Activated CD4-positive, alpha-beta T cell treated with anti-CD3 and anti-CD28 coated beads, Interleukin-2, amount 50 U/mL, for 4 hours (primary cell): ENCODE data around the gene LRMDA.

Source experiments
- DNase-seq, 2 experiments: peaks; one replicate each; pipeline ENCODE4 v3.0.0-alpha.2; 2020

LRMDA gene

DNA sequence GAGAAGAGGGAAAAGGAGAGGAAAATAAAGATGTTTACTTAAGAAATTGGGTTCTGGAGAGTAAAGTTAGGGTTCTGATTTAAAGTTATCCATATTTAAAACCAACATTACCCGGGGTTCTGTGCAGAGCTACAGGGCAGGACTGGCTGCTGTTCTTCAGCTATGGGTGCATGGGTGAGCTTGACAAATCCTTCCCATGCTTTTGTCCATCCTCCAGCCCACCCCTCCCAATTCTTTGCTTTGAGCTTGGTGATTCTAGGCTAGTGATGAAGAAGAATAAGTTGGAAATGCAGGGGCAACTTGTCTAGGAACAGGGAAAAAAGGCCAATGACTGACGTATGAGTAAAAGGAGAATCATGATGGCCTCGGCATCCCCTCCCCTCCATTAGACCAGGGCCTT, 636.0 kb downstream of the LRMDA start:
- no peak for DNase-seq

DNA sequence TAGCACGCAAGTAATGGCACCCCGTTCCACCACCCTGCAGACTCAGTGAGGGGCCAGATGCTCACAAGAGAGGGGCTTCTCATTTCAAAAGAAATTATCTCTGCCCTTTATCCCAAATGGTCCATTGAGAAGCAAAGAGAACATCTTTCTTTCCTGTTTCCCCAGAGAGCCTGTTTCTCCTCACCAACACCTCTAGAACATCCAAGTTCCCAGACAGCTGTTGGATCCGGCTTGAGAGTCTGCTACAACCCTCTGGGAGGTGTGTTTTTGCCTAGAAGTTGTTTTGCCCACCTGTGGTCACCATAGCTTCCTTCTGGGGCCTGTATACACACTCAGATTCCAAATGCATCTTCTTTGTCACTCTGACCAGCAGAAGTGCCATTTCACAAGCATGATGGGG, 637.4 kb downstream of the LRMDA start:
- no peak for DNase-seq

DNA sequence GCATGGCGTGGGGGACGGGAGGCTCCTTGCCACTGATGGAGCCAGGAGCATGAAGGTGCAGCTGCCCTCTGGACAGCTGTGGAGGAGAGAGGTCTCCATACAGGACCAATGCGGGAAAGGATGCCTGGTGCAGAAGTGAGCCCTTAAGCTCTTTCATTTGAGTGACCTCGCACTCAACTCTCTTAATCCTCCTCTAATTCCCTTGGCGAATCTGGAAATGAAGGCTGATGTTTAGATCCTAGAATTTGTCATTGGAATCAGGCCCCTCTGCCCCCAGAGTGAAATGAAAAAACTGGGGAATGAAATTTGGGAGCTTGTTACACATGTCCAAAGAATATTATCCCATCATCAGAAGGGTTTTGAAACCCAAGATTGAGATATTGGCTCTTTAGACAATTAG, 639.5 kb downstream of the LRMDA start:
- no peak for DNase-seq

DNA sequence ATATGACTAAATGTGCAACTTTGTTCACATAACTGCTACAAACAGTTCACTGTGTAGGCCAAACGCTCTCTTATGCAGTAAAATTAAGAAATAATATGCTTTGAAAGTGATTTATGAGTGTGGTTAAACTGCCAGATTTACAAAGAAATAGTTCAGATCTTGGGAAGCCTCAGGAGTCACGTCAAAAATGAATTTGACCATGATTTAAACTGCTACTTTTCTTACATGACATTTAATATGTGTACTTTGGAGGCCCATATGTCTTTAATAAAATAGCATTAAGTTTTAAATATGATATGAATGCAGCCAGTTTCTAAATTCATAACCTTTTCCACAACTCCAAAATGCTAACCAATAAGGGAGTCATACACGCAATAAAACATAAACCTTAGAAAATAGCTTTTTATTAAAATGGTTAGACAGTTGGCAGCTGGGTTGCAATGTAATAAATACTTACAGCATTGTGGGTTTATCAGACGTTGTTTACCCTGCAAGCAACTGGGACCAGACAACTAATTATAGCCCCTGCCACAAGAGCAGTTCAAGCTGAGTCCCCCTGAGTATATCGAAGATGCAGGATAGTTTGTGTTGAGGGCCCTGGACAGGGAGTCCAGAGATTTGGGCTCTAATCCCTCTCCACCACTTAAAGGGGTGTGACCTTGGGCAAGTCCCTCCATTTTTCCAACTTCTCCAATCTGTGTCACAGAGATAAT, 640.4 kb downstream of the LRMDA start:
- no peak for DNase-seq

DNA sequence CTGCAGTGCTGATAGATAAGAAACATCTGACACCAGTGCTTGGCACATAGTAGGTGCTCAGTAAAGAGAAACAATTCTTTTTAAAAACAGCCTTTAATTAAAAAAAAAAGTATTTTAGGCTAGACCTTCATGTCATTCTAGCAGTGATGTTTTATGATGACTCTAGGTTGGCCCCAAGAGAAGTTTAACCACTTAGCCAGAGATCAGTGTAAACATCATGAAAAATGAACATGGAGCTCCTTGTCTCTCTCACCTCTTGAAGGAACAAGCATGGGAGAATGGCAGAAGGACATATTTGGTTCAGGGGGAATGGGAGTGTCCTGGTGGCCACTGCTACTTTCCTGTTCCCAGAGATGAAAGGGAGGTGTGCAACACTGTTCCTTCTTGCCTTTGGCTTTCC, 641.0 kb downstream of the LRMDA start:
- DNase-seq: no peak

DNA sequence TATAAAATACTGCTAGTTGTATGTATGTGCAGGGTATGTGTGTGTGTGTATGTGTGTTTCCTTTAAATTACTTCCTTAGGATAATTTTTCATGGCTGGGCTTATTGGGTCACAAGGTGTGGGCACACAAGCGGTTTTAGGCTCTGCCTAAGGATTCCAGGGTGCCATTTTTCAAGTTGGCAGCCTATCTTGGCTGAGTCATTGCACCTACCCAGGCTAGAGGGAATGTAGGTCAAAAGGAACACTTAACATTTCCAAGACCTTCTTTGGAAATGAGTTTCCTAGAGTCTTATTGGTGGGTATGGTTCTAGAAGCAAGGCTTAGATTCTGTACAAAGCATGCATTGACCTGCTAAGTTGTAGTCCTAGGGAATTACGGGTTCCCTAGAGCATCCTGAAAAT, 642.1 kb downstream of the LRMDA start:
- DNase-seq: no peak

DNA sequence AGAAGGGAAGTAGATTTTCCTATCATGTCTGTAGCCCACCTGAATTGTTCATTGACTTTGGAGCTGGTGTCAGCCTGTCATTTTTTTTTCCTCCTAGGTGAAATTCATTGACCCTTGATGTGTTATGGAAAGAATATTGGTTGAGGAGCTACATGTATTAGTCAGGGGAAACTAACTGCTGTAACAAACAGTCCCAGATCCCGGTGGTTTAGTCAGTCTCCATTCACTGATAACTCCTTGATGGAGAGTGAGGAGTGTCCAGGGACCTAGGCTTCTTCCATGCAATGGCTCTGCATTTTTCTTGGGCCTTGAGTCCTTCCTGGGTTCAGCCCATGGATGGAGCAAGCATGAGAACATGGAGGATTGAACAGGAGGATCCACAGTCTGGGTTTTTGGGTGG, 643.2 kb downstream of the LRMDA start:
- no peak for DNase-seq

DNA sequence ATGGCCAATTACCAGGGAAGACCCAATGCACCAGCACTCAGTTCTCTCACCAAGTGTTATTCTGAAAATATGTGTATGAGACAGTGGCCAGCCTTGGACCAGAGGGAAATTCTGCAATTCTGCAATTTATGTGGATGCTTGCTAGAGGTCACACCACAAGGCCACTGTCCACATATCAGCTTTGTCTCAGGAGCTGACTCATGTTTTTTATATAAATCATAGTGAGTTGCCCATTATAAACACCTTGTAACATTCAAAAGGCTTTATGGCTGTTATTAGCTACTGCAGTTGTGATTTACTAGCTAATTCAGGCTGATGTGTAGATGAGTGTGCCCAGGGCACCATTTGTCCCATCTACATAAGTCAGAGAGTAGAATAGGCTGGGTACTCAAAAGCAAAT, 649.0 kb downstream of the LRMDA start:
- no peak for DNase-seq

DNA sequence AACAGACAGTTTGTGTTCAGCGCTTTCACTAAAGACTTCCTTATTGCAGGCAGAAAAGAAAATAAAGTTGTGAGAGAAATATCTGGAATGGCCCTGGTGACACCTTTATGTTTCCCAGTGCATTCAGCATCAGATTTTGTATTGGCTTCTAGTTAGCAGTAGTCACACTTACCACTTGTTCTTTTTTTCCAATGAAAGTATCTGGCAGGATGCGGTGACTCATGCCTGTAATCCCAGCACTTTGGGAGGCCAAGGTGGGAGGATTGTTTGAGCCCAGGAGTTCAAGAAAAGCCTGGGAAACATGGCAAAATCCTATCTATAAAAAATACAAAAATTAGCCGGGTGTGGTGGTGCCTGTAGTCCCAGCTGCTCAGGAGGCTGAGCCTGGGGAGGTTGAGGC, 649.6 kb downstream of the LRMDA start:
- no peak for DNase-seq

DNA sequence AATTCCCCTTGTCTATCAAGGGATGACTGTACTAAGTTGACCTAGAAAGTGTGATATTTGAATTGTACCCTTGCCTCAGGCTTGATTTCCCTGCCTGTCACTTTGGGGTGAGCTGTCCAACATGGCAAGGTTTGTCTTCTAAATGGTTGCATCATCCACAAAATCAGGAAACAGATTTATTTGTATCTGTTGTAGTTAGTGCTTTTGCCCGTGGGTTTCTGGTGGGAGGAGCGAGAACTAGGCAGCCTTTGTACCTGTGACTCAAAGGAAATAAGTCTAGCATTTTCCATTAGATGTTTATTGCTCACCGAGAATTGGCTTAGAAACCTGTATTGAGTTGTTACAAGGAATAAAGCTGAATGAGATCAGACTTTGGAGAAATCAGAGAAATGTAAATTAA, 650.8 kb downstream of the LRMDA start:
- DNase-seq: no peak

DNA sequence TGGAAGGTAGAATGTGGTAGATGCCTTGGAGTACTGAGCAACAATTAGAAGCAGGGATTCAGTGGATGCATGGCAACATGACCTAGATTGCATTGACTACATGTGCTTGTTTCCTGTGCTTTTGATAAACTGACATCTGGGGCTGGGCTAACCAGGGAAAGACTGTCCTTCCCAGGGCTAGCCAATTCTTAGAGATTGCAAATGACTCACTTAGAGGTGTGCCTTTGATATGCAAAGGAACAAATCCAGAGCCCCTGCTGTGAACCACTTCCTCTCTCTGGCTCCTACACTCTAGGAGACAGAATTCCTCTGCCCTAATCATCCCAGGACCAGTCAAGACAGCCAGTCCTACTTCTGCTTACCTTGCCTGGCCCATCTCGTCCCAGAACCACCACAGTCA, 651.5 kb downstream of the LRMDA start:
- DNase-seq: no peak

DNA sequence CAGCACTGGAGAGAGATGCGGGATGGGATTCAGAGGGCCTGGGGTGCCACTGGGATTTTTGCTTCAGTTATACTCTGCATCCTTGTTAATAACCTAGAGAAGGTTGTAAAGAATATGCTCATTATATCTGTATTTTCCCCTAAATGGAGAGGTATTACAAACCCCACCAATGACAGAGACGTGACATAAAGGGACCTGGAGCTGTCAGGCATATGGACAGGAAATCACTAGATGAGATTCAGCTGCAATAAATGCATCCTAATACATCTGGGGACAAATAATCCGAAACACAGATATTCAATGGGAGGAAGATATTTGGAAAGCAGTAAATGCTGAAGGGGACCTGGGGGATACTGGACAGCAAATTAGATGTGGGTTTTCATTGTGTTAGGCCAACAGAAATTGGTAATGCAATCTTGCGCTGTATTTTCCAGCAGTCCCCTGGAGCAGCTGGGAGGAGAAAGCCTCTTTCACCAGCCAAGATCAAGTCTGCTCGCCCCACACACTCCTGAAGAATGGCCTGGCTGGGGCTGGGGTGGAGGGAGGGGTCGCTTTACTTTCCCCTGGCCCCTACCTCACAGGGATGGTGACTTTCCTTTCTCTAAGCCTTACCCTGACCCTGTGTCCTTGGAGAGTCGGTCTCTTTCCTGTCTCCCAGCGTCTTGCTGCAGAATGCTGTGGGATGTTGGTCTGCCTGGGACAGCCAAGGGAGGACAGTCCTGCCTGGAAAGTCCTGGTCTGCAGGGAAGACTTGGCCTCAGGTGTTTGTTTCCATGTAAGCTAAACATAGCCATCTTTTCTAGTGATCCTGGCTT, 653.8 kb downstream of the LRMDA start:
- no peak for DNase-seq

DNA sequence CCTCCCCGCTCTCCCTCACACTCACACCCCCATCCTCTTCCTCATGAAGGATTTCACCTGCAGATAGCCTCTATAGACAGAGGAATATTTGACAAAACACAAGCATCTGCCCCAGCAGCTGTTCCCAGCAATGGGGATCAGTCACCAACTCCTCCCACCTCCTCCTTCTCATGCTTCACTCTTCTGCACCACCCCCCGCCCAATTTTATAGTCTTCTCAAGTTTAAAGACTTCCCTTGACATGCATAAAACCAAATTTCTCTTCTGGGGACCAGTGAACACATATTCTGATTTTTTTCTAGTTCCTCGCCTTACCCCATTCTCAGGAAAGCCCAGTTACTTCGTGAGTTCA, 654.4 kb downstream of the LRMDA start:
- DNase-seq: no peak

DNA sequence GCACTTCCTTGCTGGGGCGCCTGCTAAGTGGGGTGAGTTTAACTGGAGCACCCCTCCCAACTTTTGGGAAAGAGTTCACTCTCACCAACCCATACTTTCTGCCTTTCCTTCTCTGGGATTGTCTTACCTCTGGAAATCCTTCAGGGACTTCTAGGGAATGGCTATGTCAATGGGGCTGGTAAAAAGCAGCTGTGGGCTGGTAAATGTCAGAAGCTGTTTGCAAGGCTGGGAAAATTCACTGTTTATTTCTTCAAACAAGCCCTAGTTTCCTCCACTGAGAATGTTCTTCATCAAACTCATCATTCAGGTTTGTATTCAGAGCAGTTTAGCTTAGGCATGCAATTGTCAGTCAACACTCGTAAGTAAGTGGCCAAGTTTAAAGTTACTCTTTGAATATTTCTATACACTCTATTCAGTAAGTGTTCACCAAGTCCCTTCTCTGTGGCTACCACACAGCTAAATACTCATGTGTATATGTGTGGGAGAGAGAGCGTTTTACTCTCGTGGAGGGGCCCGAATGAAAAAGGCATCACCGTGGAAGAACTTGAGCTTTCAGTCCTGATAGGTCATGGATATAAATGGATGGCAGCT, 654.8 kb downstream of the LRMDA start:
- DNase-seq: no peak

DNA sequence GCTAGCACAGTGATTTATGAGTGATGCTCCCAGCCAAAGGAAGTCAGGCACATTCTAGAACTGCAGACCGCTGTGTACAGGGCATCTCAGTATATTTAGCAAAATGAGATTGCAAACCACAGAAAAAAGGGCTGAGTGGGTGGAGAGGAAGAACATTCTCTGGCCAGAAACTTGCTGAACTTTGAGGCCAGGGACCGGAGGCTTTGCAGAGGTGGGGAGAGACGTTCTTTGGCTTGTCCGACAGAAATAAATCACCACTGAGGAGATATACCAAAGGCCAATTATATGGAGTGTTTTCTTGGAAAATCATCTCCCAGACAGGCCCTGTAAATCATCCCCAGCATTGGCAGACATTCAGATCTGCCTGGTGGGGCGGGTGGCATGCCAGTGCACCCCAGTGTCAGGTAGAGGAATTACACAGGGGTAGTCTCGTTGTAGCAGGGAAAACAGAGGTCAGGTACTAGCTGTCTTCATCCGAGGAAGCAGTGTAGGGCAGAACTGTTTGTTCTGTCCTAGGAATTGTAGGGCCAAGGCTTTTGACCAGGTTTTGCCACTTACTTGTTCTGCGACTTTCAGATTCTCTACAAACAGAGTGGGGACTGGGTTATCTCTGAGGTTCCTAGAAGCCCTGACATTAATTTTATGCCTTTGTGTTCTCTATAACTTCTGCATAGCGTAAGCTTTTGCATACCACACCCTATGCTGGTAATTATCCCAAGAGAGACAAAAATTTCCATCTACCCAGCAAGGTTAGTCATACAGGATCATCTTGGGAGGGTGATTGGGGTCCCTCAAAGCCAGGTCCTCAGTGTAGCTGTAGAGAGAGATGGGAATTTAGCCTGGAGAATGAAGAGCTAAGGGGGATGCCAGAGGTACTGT, 655.6 kb downstream of the LRMDA start:
- no peak for DNase-seq

DNA sequence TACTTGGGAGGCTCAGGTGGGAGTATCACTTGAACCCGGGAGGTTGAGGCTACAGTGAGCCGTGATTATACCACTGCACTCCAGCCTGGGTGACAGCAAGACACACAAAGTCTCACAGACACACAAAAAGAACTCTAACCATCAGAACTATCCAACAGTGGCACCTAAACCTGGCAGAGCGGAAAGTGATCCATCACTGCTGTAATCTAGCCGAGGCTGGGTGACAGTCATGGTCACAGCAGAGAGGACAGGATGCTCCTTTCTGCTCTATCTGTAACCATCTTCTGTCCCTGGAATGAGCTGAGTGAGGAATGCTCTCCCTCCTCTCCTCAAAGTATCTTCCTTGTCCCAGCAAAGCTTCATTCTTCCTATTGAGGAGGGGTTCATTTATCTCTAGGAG, 656.6 kb downstream of the LRMDA start:
- DNase-seq: no peak

DNA sequence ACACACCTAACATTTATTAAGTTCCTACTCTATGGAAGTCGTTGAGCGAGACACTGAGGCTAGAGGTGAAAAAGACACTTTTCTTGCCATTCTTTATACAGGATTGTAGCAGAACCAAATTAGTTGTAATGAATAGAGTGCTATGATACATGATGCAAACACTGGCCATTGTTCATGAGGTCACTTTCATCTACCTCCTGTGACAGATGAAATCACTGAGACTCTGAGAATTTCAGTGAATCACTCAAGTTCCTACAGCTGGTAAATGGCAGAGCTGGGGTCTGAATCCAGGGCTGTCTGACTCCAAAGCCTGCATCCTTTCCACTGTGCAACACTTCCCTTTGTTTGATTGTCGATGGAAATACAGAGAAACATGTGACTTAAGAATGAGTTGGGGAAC, 657.6 kb downstream of the LRMDA start:
- no peak for DNase-seq

DNA sequence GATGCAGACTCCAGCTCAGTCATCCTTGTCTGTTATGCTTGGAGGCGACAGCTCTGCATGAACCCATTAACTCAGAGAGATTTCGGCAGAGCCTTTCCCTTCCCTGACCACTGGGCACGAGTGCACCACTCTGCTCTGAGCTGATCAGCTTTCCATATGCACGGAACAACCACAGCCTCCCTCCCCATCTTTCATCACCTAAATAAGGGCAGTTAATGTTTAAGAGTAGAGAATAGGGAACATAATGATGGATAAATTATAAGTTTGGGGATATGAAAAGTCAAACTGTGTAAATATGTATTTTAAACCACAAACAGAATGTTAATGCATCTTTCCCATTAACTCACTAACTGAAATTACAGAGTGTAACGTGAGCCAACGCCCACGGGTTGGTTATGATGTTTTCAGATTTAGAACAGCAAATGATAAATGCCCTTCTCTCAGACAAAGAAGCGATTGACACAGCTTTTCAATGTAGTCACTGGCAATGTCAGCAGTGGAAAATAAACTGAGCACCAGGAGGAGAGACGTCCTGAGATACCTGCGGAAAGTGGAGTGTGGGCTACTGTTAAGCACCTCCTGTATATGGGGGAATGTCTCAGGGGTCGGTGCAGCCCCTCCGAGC, 658.2 kb downstream of the LRMDA start:
- DNase-seq: no peak

DNA sequence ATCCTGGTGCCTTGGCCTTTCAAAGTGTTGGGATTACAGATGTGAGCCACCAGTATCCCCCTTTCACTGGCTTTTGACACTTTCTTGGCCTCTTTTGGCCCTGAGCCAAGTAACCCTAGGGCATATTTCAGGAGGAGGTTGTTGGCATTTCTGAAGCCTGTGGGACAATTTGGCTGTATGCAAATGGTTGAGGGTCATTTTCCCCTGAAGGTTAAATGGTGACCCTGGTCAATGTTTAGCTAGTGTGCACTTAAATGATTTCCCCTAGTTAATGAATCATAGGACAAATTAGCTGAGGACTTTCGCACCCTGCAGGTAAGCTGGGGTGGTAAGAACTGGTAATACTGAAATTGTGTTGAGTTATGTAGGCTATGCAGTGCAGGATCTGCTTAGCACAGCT, 660.5 kb downstream of the LRMDA start:
- no peak for DNase-seq

DNA sequence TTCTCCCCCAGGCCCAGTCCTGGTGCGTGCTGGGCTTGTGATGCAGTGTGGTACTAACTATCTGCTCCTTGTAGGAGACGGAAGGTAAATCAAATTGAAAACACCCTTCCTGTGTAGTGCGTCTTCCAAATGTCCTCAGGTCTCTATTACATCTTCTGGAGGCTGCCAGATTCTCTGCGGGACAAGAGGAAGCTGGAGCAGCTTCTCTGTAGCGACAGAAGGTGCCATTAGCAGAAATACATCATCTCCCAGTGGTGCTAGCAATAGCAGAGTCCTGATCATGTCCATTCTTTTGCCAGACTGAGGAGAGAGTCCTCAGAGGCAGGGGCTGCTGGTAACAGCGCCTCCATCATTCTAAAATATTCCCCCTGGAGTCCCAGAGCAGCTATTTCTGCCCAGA, 675.2 kb downstream of the LRMDA start:
- DNase-seq: no peak

DNA sequence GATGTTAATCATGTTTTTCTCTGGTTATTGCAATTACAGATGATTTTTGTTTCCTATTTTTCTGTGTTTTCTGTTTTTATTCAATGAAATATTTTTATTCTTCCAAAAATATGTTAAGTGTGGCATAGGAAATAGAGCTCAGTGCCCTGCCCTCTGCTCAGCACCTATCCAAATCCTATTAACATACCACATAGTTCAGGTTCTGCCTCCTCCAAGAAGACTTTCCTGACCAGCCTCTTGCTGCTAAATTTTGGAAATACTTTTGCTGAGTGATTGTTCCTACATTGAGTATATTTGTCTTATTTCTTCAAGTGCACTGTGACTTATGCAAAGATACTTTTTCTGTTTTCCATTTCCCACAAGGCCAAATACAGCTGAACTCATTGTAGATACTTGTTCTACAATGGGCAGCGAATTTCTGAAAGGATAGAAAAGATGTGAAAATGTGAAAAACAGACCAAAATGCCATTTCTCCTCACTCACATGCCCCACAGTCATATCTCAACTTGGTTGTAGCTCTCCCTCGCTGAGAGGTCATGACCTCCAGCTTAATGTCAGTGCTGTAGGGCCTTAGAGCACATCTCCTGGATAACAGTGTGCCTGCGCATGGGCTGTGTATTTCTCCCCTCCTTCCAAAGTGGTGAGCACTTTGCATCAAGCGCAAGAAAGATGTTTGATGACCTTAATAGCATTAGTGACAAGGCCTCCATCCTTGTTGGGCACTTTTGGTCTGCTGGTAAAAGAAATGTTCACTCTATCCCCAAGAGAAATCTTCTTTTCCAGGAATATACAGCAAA, 677.3 kb downstream of the LRMDA start:
- DNase-seq: no peak

DNA sequence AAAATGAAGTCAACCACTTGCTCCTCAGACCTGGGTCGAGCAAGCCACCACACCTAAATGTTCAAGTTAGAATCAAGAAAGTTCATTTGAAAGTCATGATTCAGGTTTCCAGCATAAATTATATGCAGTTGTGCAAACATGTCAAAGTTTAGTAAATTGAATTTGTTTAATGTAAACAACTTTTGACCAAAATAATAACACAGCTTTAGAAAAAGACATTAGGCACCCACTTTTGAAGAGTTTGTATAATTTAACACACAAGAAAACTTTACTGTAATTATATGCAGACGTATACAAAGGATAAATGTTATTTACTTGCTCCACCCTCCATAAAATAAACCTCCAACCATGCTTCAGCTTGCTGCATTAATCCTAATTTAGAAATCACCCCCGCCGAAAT, 680.0 kb downstream of the LRMDA start:
- DNase-seq: no peak
